ENCODE data around the gene PFKFB3.
"Not testable (repeated sequence)": the region's sequence is repeated elsewhere in the genome, so short reads cannot be mapped to it uniquely, and the experiment has no call there.

Gene PFKFB3

GRCh38 chr10:6195846-6196245 lies 6.9 kb upstream of the PFKFB3 start:
- DNase-seq (ENCODE audit: low read depth): no peak
- no peak for TF ChIP-seq CTCF (IDR thresholded peaks at IDR 0.05; ENCODE audit: control insufficient read depth, extremely low read depth, insufficient read depth)
- H3K4me3 ChIP-seq (ENCODE audit: low read depth, low read length): no peak overlapping the region

- not testable (repeated sequence) for DNase-seq (ENCODE audit: low read depth); H3K4me3 ChIP-seq (ENCODE audit: low read depth, low read length)
Measured at GRCh38 chr10:6196524-6196923, 6.2 kb upstream of the PFKFB3 start.

- TF ChIP-seq CTCF (IDR thresholded peaks at IDR 0.05; ENCODE audit: control insufficient read depth, extremely low read depth, insufficient read depth): no peak
- H3K4me3 ChIP-seq (ENCODE audit: low read depth, low read length): no peak overlapping the region
- DNase-seq (ENCODE audit: low read depth): no peak
Measured at GRCh38 chr10:6197321-6197720, 5.4 kb upstream of the PFKFB3 start.

GRCh38 chr10:6198171-6198570 lies 4.6 kb upstream of the PFKFB3 start:
- TF ChIP-seq CTCF (IDR thresholded peaks at IDR 0.05; ENCODE audit: control insufficient read depth, extremely low read depth, insufficient read depth): no peak
- H3K4me3 ChIP-seq (ENCODE audit: low read depth, low read length): no peak overlapping the region
- no peak for DNase-seq (ENCODE audit: low read depth)

GRCh38 chr10:6199131-6199733 lies 3.5 kb upstream of the PFKFB3 start:
- no peak for TF ChIP-seq CTCF (IDR thresholded peaks at IDR 0.05; ENCODE audit: control insufficient read depth, extremely low read depth, insufficient read depth)
- peak; percentile 83 for DNase-seq (ENCODE audit: low read depth)
- no peak overlapping the region for H3K4me3 ChIP-seq (ENCODE audit: low read depth, low read length)

- no peak for DNase-seq (ENCODE audit: low read depth)
- no peak for TF ChIP-seq CTCF (IDR thresholded peaks at IDR 0.05; ENCODE audit: control insufficient read depth, extremely low read depth, insufficient read depth)
- H3K4me3 ChIP-seq (ENCODE audit: low read depth, low read length): no peak overlapping the region
Measured at GRCh38 chr10:6200440-6200733, 2.3 kb upstream of the PFKFB3 start.

GRCh38 chr10:6200734-6201515 lies 1.8 kb upstream of the PFKFB3 start:
- no peak for DNase-seq (ENCODE audit: low read depth)
- TF ChIP-seq CTCF (IDR thresholded peaks at IDR 0.05; ENCODE audit: control insufficient read depth, extremely low read depth, insufficient read depth): no peak
- H3K4me3 ChIP-seq (ENCODE audit: low read depth, low read length): peak overlapping the region; percentile 16

Measured in LNCaP clone FGC (cell line).